ENCODE data around the gene MTARC2. TPM values are rescaled to one million over a fixed set of nuclear protein-coding genes. Genes with fewer than 3 reads are reported as not detected.

Gene MTARC2
- total and polyA plus RNA-seq, 7 donors, result 4.8 to 22.7 (median 11.9) TPM

GRCh38 chr1:220800262-220800661, 52.1 kb downstream of the MTARC2 start:
- Histone ChIP-seq H3K36me3 (peaks cover 0 to 29% (median 0%) of the 10 kb centered on the region in 4 donors), H3K9me3 (no peaks in the 10 kb centered on the region), H3K27me3 (no peaks in the 10 kb centered on the region), H3K27ac (no peak overlapping the region), H3K4me3 (no peak overlapping the region), H3K4me1 (peaks cover 0 to 26% (median 21%) of the 10 kb centered on the region in 4 donors)
- 88 to 91% methylated on average over 6 of the region's 6 CpGs for WGBS, 2 donors
- intact Hi-C loops (cut with DNase I), result no loop called here
- DNase-seq, result no peak
- TF ChIP-seq POLR2AphosphoS5 (IDR thresholded peaks at IDR 0.05) (no peak), EP300 (IDR thresholded peaks at IDR 0.05) (no peak), CTCF (IDR thresholded peaks at IDR 0.05) (no peak), POLR2A (IDR thresholded peaks at IDR 0.05) (no peak)

GRCh38 chr1:220803401-220804201, 55.5 kb downstream of the MTARC2 start:
- TF ChIP-seq POLR2A (IDR thresholded peaks at IDR 0.05) (no peak), EP300 (IDR thresholded peaks at IDR 0.05) (no peak), CTCF (IDR thresholded peaks at IDR 0.05) (peak; percentile 40 to 84 (median 74))
- intact Hi-C loops (cut with DNase I), result loop anchor here (2.0 kb wide), 1 partner anchor 29 kb away; no protein-coding TSS in a partner anchor
- Histone ChIP-seq H3K9me3 (no peaks in the 10 kb centered on the region), H3K4me3 (no peak overlapping the region), H3K27ac (peak overlapping the region; percentile 75 to 81 (median 79)), H3K4me1 (peaks cover 0 to 37% (median 32%) of the 10 kb centered on the region in 4 donors), H3K36me3 (peaks cover 0 to 8% (median 0%) of the 10 kb centered on the region in 4 donors), H3K27me3 (no peaks in the 10 kb centered on the region)
- no peak for DNase-seq
- 66 to 77% methylated on average over 10 of the region's 10 CpGs for WGBS, 2 donors

- no peaks in the 10 kb centered on the region for H3K27me3 ChIP-seq
- H3K9me3 ChIP-seq, result no peaks in the 10 kb centered on the region
- DNase-seq, result no peak
- 72 to 82% methylated on average over 5 of the region's 5 CpGs for WGBS, 2 donors
- intact Hi-C loops (cut with DNase I), result loop anchor here (2.0 kb wide), 1 partner anchor 29 kb away; no protein-coding TSS in a partner anchor
- H3K27ac ChIP-seq, result peak overlapping the region; percentile 75 to 81 (median 79)
- TF ChIP-seq POLR2A (IDR thresholded peaks at IDR 0.05) (no peak), CTCF (IDR thresholded peaks at IDR 0.05) (peak in 3 of 4 experiments; percentile 12 to 32 (median 13)), EP300 (IDR thresholded peaks at IDR 0.05) (no peak), POLR2AphosphoS5 (IDR thresholded peaks at IDR 0.05) (no peak)
- peaks cover 0 to 2% (median 0%) of the 10 kb centered on the region in 4 donors for H3K36me3 ChIP-seq
- H3K4me1 ChIP-seq, result peaks cover 0 to 42% (median 38%) of the 10 kb centered on the region in 4 donors
- H3K4me3 ChIP-seq, result no peak overlapping the region
These were observed 56.1 kb downstream of the MTARC2 start for GRCh38 chr1:220804202-220804586.

GRCh38 chr1:220806408-220806807, 58.3 kb downstream of the MTARC2 start:
- H3K36me3 ChIP-seq, result no peaks in the 10 kb centered on the region
- WGBS, 2 donors, result 89 to 96% methylated on average over 4 of the region's 4 CpGs
- H3K4me3 ChIP-seq, result no peak overlapping the region
- DNase-seq, result no peak
- no peaks in the 10 kb centered on the region for H3K27me3 ChIP-seq
- peaks cover 0 to 64% (median 56%) of the 10 kb centered on the region in 4 donors for H3K4me1 ChIP-seq
- TF ChIP-seq EP300 (IDR thresholded peaks at IDR 0.05) (no peak), CTCF (IDR thresholded peaks at IDR 0.05) (no peak), POLR2A (IDR thresholded peaks at IDR 0.05) (no peak), POLR2AphosphoS5 (IDR thresholded peaks at IDR 0.05) (no peak)
- no peaks in the 10 kb centered on the region for H3K9me3 ChIP-seq
- H3K27ac ChIP-seq, result no peak overlapping the region
- intact Hi-C loops (cut with DNase I), result no loop called here

Data from sigmoid colon (tissue), 7 donors.